ENCODE data around the gene FCN1. TPM values are rescaled to one million over a fixed set of nuclear protein-coding genes. Genes with fewer than 3 reads are reported as not detected.

Gene FCN1
- total and polyA plus RNA-seq, 2 donors (not counting 1 experiment from before 2014, with no cell fraction given), result not detected

GRCh38 chr9:134965851-134966250, 48.1 kb upstream of the FCN1 start:
- no peaks in the 10 kb centered on the region for H3K9me3 ChIP-seq (ENCODE audit: control insufficient read depth, insufficient read depth, low read depth, low read length)
- TF ChIP-seq EZH2 (IDR thresholded peaks at IDR 0.05; ENCODE audit: low read length, missing control alignments) (no peak), CTCF (conservative IDR thresholded peaks at IDR 0.05 in 1 of 2, IDR thresholded peaks at IDR 0.05 in 1 of 2; ENCODE audit: low read depth in 1 of 2, low read length in 2 of 2) (no peak)
- no peaks in the 10 kb centered on the region for H3K27me3 ChIP-seq (ENCODE audit: control insufficient read depth, insufficient read depth, low read length)
- H2AFZ ChIP-seq (ENCODE audit: low read length), result no peak overlapping the region
- H3K4me3 ChIP-seq (replicated peaks in 1 of 4; ENCODE audit: control extremely low read depth in 1 of 4, insufficient read depth in 1 of 4, low read depth in 3 of 4, low read length in 4 of 4), result no peak overlapping the region
- H3K4me2 ChIP-seq (ENCODE audit: extremely low read depth, insufficient read depth, low read length), result no peak overlapping the region
- H3K27ac ChIP-seq (ENCODE audit: insufficient read depth, low read length), result no peak overlapping the region
- H3K79me2 ChIP-seq (ENCODE audit: control insufficient read depth, insufficient read depth, low read length), result no peaks in the 10 kb centered on the region
- no peaks in the 10 kb centered on the region for H4K20me1 ChIP-seq (ENCODE audit: control insufficient read depth, extremely low read depth, insufficient read depth, low read length)
- no peaks in the 10 kb centered on the region for H3K36me3 ChIP-seq (ENCODE audit: control insufficient read depth, insufficient read depth, low read length)
- no peaks in the 10 kb centered on the region for H3K4me1 ChIP-seq (ENCODE audit: control insufficient read depth, extremely low read depth, insufficient read depth, low read length)
- no peak overlapping the region for H3K9ac ChIP-seq (ENCODE audit: insufficient read depth, low read length)
- DNase-seq (ENCODE audit: low read depth in 2 of 2), result no peak

- Histone ChIP-seq H3K4me1 (ENCODE audit: control insufficient read depth, extremely low read depth, insufficient read depth, low read length) (no peaks in the 10 kb centered on the region), H2AFZ (ENCODE audit: low read length) (no peak overlapping the region), H3K36me3 (ENCODE audit: control insufficient read depth, insufficient read depth, low read length) (no peaks in the 10 kb centered on the region), H3K9ac (ENCODE audit: insufficient read depth, low read length) (no peak overlapping the region), H3K9me3 (ENCODE audit: control insufficient read depth, insufficient read depth, low read depth, low read length) (no peaks in the 10 kb centered on the region), H4K20me1 (ENCODE audit: control insufficient read depth, extremely low read depth, insufficient read depth, low read length) (no peaks in the 10 kb centered on the region), H3K27ac (ENCODE audit: insufficient read depth, low read length) (no peak overlapping the region), H3K4me2 (ENCODE audit: extremely low read depth, insufficient read depth, low read length) (no peak overlapping the region), H3K79me2 (ENCODE audit: control insufficient read depth, insufficient read depth, low read length) (no peaks in the 10 kb centered on the region), H3K4me3 (replicated peaks in 1 of 4; ENCODE audit: control extremely low read depth in 1 of 4, insufficient read depth in 1 of 4, low read depth in 3 of 4, low read length in 4 of 4) (no peak overlapping the region), H3K27me3 (ENCODE audit: control insufficient read depth, insufficient read depth, low read length) (no peaks in the 10 kb centered on the region)
- no peak for DNase-seq (ENCODE audit: low read depth in 2 of 2)
- TF ChIP-seq CTCF (conservative IDR thresholded peaks at IDR 0.05 in 1 of 2, IDR thresholded peaks at IDR 0.05 in 1 of 2; ENCODE audit: low read depth in 1 of 2, low read length in 2 of 2) (no peak), EZH2 (IDR thresholded peaks at IDR 0.05; ENCODE audit: low read length, missing control alignments) (no peak)
These were observed 47.7 kb upstream of the FCN1 start for GRCh38 chr9:134965411-134965810.

- H3K9me3 ChIP-seq (ENCODE audit: control insufficient read depth, insufficient read depth, low read depth, low read length), result no peaks in the 10 kb centered on the region
- no peak overlapping the region for H3K4me2 ChIP-seq (ENCODE audit: extremely low read depth, insufficient read depth, low read length)
- H3K79me2 ChIP-seq (ENCODE audit: control insufficient read depth, insufficient read depth, low read length), result no peaks in the 10 kb centered on the region
- no peaks in the 10 kb centered on the region for H4K20me1 ChIP-seq (ENCODE audit: control insufficient read depth, extremely low read depth, insufficient read depth, low read length)
- H3K27me3 ChIP-seq (ENCODE audit: control insufficient read depth, insufficient read depth, low read length), result no peaks in the 10 kb centered on the region
- DNase-seq (ENCODE audit: low read depth in 2 of 2), result no peak
- H2AFZ ChIP-seq (ENCODE audit: low read length), result no peak overlapping the region
- no peaks in the 10 kb centered on the region for H3K4me1 ChIP-seq (ENCODE audit: control insufficient read depth, extremely low read depth, insufficient read depth, low read length)
- no peaks in the 10 kb centered on the region for H3K36me3 ChIP-seq (ENCODE audit: control insufficient read depth, insufficient read depth, low read length)
- H3K9ac ChIP-seq (ENCODE audit: insufficient read depth, low read length), result no peak overlapping the region
- no peak for TF ChIP-seq CTCF (conservative IDR thresholded peaks at IDR 0.05 in 1 of 2, IDR thresholded peaks at IDR 0.05 in 1 of 2; ENCODE audit: low read depth in 1 of 2, low read length in 2 of 2)
- no peak for TF ChIP-seq EZH2 (IDR thresholded peaks at IDR 0.05; ENCODE audit: low read length, missing control alignments)
- H3K4me3 ChIP-seq (replicated peaks in 1 of 4; ENCODE audit: control extremely low read depth in 1 of 4, insufficient read depth in 1 of 4, low read depth in 3 of 4, low read length in 4 of 4), result no peak overlapping the region
- H3K27ac ChIP-seq (ENCODE audit: insufficient read depth, low read length), result no peak overlapping the region
These were observed 46.8 kb upstream of the FCN1 start for GRCh38 chr9:134964271-134965055.

All from fibroblast of lung (primary cell).